AG04450 (cell line): ENCODE data around the gene TMCO6. TPM values are rescaled to one million over a fixed set of nuclear protein-coding genes. Genes with fewer than 3 reads are reported as not detected.
"Not testable (repeated sequence)": the region's sequence is repeated elsewhere in the genome, so short reads cannot be mapped to it uniquely, and the experiment has no call there.

ENCODE experiments used
- CTCF ChIA-PET: fragments of 300-600, 350-600 bp; formaldehyde crosslinking; extraction: SDS; loops from one replicate; lab custom pipeline; 2022; ENCODE audit warnings: antibody characterized with exemption, inconsistent platforms; lab: Charles Lee
- POLR2A ChIA-PET: fragments of 350-600 bp; formaldehyde crosslinking; extraction: SDS; loops from one replicate; lab custom pipeline; 2021; ENCODE audit warnings: antibody characterized with exemption, inconsistent platforms; lab: Yijun Ruan, JAX
- DNase-seq: peaks from one replicate; pipeline ENCODE4 v3.0.0-alpha.2; 2011; ENCODE audit warnings: low read depth, low spot score
- H3K27ac ChIP-seq: one replicate; pipeline ENCODE4 v1.5.1; 2012; ENCODE audit warnings: low read depth, low read length, control low read depth
- H3K27me3 ChIP-seq: one replicate; pipeline ENCODE4 v1.6.0; 2012; ENCODE audit warnings: low read length; ENCODE audit not compliant: control insufficient read depth, insufficient read depth
- H3K4me3 ChIP-seq: 2 replicates; pipeline ENCODE4 v1.5.1; 2011; ENCODE audit warnings: mild to moderate bottlenecking, low read depth, low read length, control low read depth
- H3K9me3 ChIP-seq: 2 replicates; pipeline ENCODE4 v1.5.1; 2012; ENCODE audit warnings: low read length; ENCODE audit not compliant: control insufficient read depth, insufficient read depth
- CTCF ChIP-seq: IDR thresholded peaks from 2 replicates; pipeline ENCODE4 v1.5.1; 2011; ENCODE audit warnings: low read depth, low read length, control low read depth, inconsistent platforms
- polyA plus RNA-seq: library from polyadenylated mRNA; depleted of rRNA; stranded (reverse); fragments of >200 nt; gene quantifications from 2 replicates; pipeline ENCODE4 v1.2.3, GENCODE V29; 2011

Gene TMCO6
- polyA plus RNA-seq, 1 experiment: 5.7 TPM

GRCh38 chr5:140647042-140647419 lies 7.8 kb downstream of the TMCO6 start:
- POLR2A ChIA-PET: interaction anchor here (0.6 to 2.0 kb wide), 16 partner anchors 8 to 1324 kb away, joined by 3 to 25 read pairs (median 4); partner anchors contain the start of genes ANKHD1, APBB3, EIF4EBP3 and HARS1
- CTCF ChIA-PET: interaction anchor here (0.5 to 2.0 kb wide), 4 partner anchors 12 to 274 kb away, joined by 4 to 12 read pairs (median 6); partner anchors contain the start of gene EIF4EBP3

GRCh38 chr5:140658870-140659269 lies 19.6 kb downstream of the TMCO6 start:
- CTCF ChIA-PET: no interaction called here

More at GRCh38 chr5:140647042-140647419, 7.8 kb downstream of the TMCO6 start:
- Histone ChIP-seq H3K27me3 (no peaks in the 10 kb centered on the region), H3K4me3 (peak overlapping the region; percentile 93), H3K9me3 (no peaks in the 10 kb centered on the region), H3K27ac (no peak overlapping the region)
- no peak for DNase-seq
- TF ChIP-seq CTCF: no peak

GRCh38 chr5:140660371-140660770 lies 21.1 kb downstream of the TMCO6 start:
- H3K27ac ChIP-seq, H3K9me3 ChIP-seq, CTCF ChIA-PET, H3K4me3 ChIP-seq, DNase-seq, H3K27me3 ChIP-seq, POLR2A ChIA-PET: not testable (repeated sequence)

More at GRCh38 chr5:140658870-140659269, 19.6 kb downstream of the TMCO6 start:
- POLR2A ChIA-PET: interaction anchor here (0.6 kb wide), 1 partner anchor 11 kb away, joined by 3 read pairs; the partner anchor contains the start of genes IK and NDUFA2
- no peaks in the 10 kb centered on the region for H3K27me3 ChIP-seq
- H3K9me3 ChIP-seq: no peaks in the 10 kb centered on the region
- no peak for DNase-seq
- no peak overlapping the region for H3K4me3 ChIP-seq
- H3K27ac ChIP-seq: no peak overlapping the region
- TF ChIP-seq CTCF: no peak

GRCh38 chr5:140664030-140664358 lies 24.7 kb downstream of the TMCO6 start:
- peaks cover 3% of the 10 kb centered on the region; the same call in 1 of the 2 replicates for H3K9me3 ChIP-seq
- peak overlapping the region; percentile 95 for H3K4me3 ChIP-seq
- peak overlapping the region; percentile 92 for H3K27ac ChIP-seq
- TF ChIP-seq CTCF: no peak
- no peaks in the 10 kb centered on the region for H3K27me3 ChIP-seq
- POLR2A ChIA-PET: interaction anchor here (0.5 to 2.1 kb wide), 4 partner anchors 16 to 117 kb away, joined by 3 to 11 read pairs (median 6); partner anchors contain the start of genes EIF4EBP3, HARS1, HARS2 and IK
- DNase-seq: no peak
- CTCF ChIA-PET: interaction anchor here (2.2 kb wide), 1 partner anchor 291 kb away, joined by 6 read pairs; no protein-coding TSS in a partner anchor

- no peak for TF ChIP-seq CTCF
- CTCF ChIA-PET: interaction anchor here (0.9 to 2.2 kb wide), 2 partner anchors 116 to 292 kb away, joined by 3 to 6 read pairs; no protein-coding TSS in a partner anchor
- Histone ChIP-seq H3K27me3 (no peaks in the 10 kb centered on the region), H3K9me3 (peaks cover 3% of the 10 kb centered on the region; the same call in 1 of the 2 replicates), H3K4me3 (peak within 1 kb of the TSS; percentile 95), H3K27ac (peak within 1 kb of the TSS; percentile 92)
- POLR2A ChIA-PET: interaction anchor here (1.5 to 2.1 kb wide), 3 partner anchors 17 to 117 kb away, joined by 6 to 11 read pairs (median 7); partner anchors contain the start of genes EIF4EBP3, HARS1, HARS2 and IK
- peak; percentile 70 for DNase-seq
Measured at GRCh38 chr5:140664359-140665119, 25.3 kb downstream of the TMCO6 start, which contains the start of gene WDR55. WDR55 (plus strand) TSS chr5:140664904; CDS start chr5:140664913, 9 bp downstream.

- DNase-seq, CTCF ChIA-PET, H3K4me3 ChIP-seq, H3K9me3 ChIP-seq, H3K27ac ChIP-seq, H3K27me3 ChIP-seq, POLR2A ChIA-PET: not testable (repeated sequence)
Measured at GRCh38 chr5:140671035-140671434, 31.8 kb downstream of the TMCO6 start.
